Erythroblast (primary cell): ENCODE measurements around the gene HSPA14.

Experiments
- GATA1 ChIP-seq: IDR thresholded peaks from 2 replicates; pipeline ENCODE4 v1.6.1; 2011; ENCODE audit warnings: low read depth, mild to moderate bottlenecking, control low read depth, low read length, moderate library complexity
- POLR2A ChIP-seq: IDR thresholded peaks from 2 replicates; pipeline ENCODE4 v1.6.1; 2011; ENCODE audit warnings: mild to moderate bottlenecking, low read length

- no peak for TF ChIP-seq POLR2A
- no peak for TF ChIP-seq GATA1
Observed at GRCh38 chr10:14844948-14845347, 6.8 kb downstream of the HSPA14 start.
